ENCODE data around the gene ZNF358. TPM values are rescaled to one million over a fixed set of nuclear protein-coding genes. Genes with fewer than 3 reads are reported as not detected.
"Not testable (repeated sequence)": the region's sequence is repeated elsewhere in the genome, so short reads cannot be mapped to it uniquely, and the experiment has no call there.

ZNF358 gene
- total RNA-seq, 6 donors from 2014 or later = 31.1 to 116 (median 57.8) TPM

GRCh38 chr19:7535998-7536695 lies 20.2 kb downstream of the ZNF358 start:
- no peak for DNase-seq
- no peaks in the 10 kb centered on the region for H3K27me3 ChIP-seq
- H3K4me1 ChIP-seq = peaks cover 13 to 28% (median 19%) of the 10 kb centered on the region in 4 donors
- peaks cover 7 to 49% (median 31%) of the 10 kb centered on the region in 4 donors for H3K36me3 ChIP-seq
- ATAC-seq (ENCODE audit: low FRiP score in 2 of 2) = no peak
- WGBS, 2 donors = 21 to 36% methylated on average over 16 to 26 of the region's 30 CpGs
- peak overlapping the region; percentile 51 to 94 (median 76) for H3K4me3 ChIP-seq
- TF ChIP-seq EP300 (IDR thresholded peaks at IDR 0.05) (no peak), POLR2A (IDR thresholded peaks at IDR 0.05) (no peak), POLR2AphosphoS5 (IDR thresholded peaks at IDR 0.05) (no peak)
- peak overlapping the region; percentile 91 to 98 (median 95) for H3K27ac ChIP-seq
- H3K9me3 ChIP-seq = no peaks in the 10 kb centered on the region

GRCh38 chr19:7538990-7539389 lies 23.1 kb downstream of the ZNF358 start:
- WGBS, 2 donors = 92 to 96% methylated on average over 5 of the region's 5 CpGs
- peaks cover 23 to 71% (median 51%) of the 10 kb centered on the region in 4 donors for H3K36me3 ChIP-seq
- H3K4me3 ChIP-seq; H3K27me3 ChIP-seq; H3K9me3 ChIP-seq; ATAC-seq (ENCODE audit: low FRiP score in 2 of 2); H3K27ac ChIP-seq; DNase-seq: not testable (repeated sequence)
- H3K4me1 ChIP-seq = peaks cover 6 to 16% (median 10%) of the 10 kb centered on the region in 4 donors

- DNase-seq (peak in 1 of 2 donors; percentile 69), ATAC-seq (ENCODE audit: low FRiP score in 2 of 2) (no peak)
- no peaks in the 10 kb centered on the region for H3K9me3 ChIP-seq
- peaks cover 6 to 18% (median 11%) of the 10 kb centered on the region in 4 donors for H3K4me1 ChIP-seq
- TF ChIP-seq POLR2AphosphoS5 (IDR thresholded peaks at IDR 0.05) = no peak
- TF ChIP-seq POLR2A (IDR thresholded peaks at IDR 0.05) = no peak
- no peak for TF ChIP-seq EP300 (IDR thresholded peaks at IDR 0.05)
- TF ChIP-seq CTCF (IDR thresholded peaks at IDR 0.05) = no peak
- no peak overlapping the region for H3K27ac ChIP-seq
- 95% methylated on average over 28 of the region's 28 CpGs for WGBS, 2 donors
- no peaks in the 10 kb centered on the region for H3K27me3 ChIP-seq
- H3K4me3 ChIP-seq = no peak overlapping the region
- peaks cover 23 to 81% (median 55%) of the 10 kb centered on the region in 4 donors for H3K36me3 ChIP-seq
These were observed 24.0 kb downstream of the ZNF358 start for GRCh38 chr19:7539827-7540425.

- WGBS, 2 donors = 92 to 94% methylated on average over 28 to 37 of the region's 39 CpGs
- DNase-seq = peak in 1 of 2 donors; percentile 83
These were observed 25.0 kb downstream of the ZNF358 start for GRCh38 chr19:7540761-7541474.

GRCh38 chr19:7541475-7541824 lies 25.5 kb downstream of the ZNF358 start:
- WGBS, 2 donors = 92 to 97% methylated on average over 7 to 15 of the region's 15 CpGs
- Histone ChIP-seq H3K36me3 (peaks cover 23 to 87% (median 58%) of the 10 kb centered on the region in 4 donors), H3K4me3 (no peak overlapping the region), H3K9me3 (no peaks in the 10 kb centered on the region), H3K27ac (no peak overlapping the region), H3K4me1 (peaks cover 2 to 9% (median 5%) of the 10 kb centered on the region in 4 donors), H3K27me3 (no peaks in the 10 kb centered on the region)
- DNase-seq (peak in 1 of 2 donors; percentile 76), ATAC-seq (ENCODE audit: low FRiP score in 2 of 2) (no peak)
- no peak for TF ChIP-seq CTCF (IDR thresholded peaks at IDR 0.05)
- TF ChIP-seq POLR2A (IDR thresholded peaks at IDR 0.05) = no peak
- TF ChIP-seq POLR2AphosphoS5 (IDR thresholded peaks at IDR 0.05) = no peak
- TF ChIP-seq EP300 (IDR thresholded peaks at IDR 0.05) = no peak

More at GRCh38 chr19:7540761-7541474, 25.0 kb downstream of the ZNF358 start:
- Histone ChIP-seq H3K9me3 (no peaks in the 10 kb centered on the region), H3K27ac (no peak overlapping the region), H3K27me3 (no peaks in the 10 kb centered on the region), H3K36me3 (peaks cover 23 to 87% (median 58%) of the 10 kb centered on the region in 4 donors), H3K4me1 (peaks cover 6 to 14% (median 10%) of the 10 kb centered on the region in 4 donors), H3K4me3 (no peak overlapping the region)
- TF ChIP-seq CTCF (IDR thresholded peaks at IDR 0.05) = no peak
- no peak for TF ChIP-seq POLR2A (IDR thresholded peaks at IDR 0.05)
- no peak for TF ChIP-seq POLR2AphosphoS5 (IDR thresholded peaks at IDR 0.05)
- no peak for TF ChIP-seq EP300 (IDR thresholded peaks at IDR 0.05)
- ATAC-seq (ENCODE audit: low FRiP score in 2 of 2) = peak; percentile 8 to 20

Measured in upper lobe of left lung (tissue), 6 donors.